ENCODE measurements around the gene FAM184A.

The FAM184A gene

GRCh38 chr6:119096721-119097565 lies 18.5 kb upstream of the FAM184A start:
- no peak for FAIRE-seq

GRCh38 chr6:119090256-119090655 lies 11.8 kb upstream of the FAM184A start:
- no peak for FAIRE-seq

GRCh38 chr6:119084784-119085183 lies 6.3 kb upstream of the FAM184A start:
- FAIRE-seq: no peak

- no peak for FAIRE-seq
Measured at GRCh38 chr6:119083007-119083406, 4.5 kb upstream of the FAM184A start.

- FAIRE-seq: no peak
Measured at GRCh38 chr6:119079283-119079809, 882 bp upstream of the FAM184A start.

GRCh38 chr6:119077643-119078375 lies 655 bp downstream of the FAM184A start:
- FAIRE-seq: no peak

GRCh38 chr6:119077391-119077642 lies 1.1 kb downstream of the FAM184A start:
- no peak for FAIRE-seq

- no peak for FAIRE-seq
Measured at GRCh38 chr6:119076576-119077390, 1.7 kb downstream of the FAM184A start.

- FAIRE-seq: no peak
Measured at GRCh38 chr6:119076173-119076572, 2.3 kb downstream of the FAM184A start.

- FAIRE-seq: no peak
Measured at GRCh38 chr6:119075200-119075981, 3.1 kb downstream of the FAM184A start.

- no peak for FAIRE-seq
Measured at GRCh38 chr6:119073307-119074051, 5.0 kb downstream of the FAM184A start.

- FAIRE-seq: no peak
Measured at GRCh38 chr6:119071576-119071975, 6.9 kb downstream of the FAM184A start.

GRCh38 chr6:119067091-119067490 lies 11.4 kb downstream of the FAM184A start:
- no peak for FAIRE-seq

- no peak for FAIRE-seq
Measured at GRCh38 chr6:119066517-119066916, 11.9 kb downstream of the FAM184A start.

GRCh38 chr6:119065955-119066354 lies 12.5 kb downstream of the FAM184A start:
- FAIRE-seq: no peak

GRCh38 chr6:119065382-119065781 lies 13.1 kb downstream of the FAM184A start:
- FAIRE-seq: no peak

- no peak for FAIRE-seq
Measured at GRCh38 chr6:119063491-119063890, 15.0 kb downstream of the FAM184A start.

- FAIRE-seq: no peak
Measured at GRCh38 chr6:119061215-119061614, 17.2 kb downstream of the FAM184A start.

- FAIRE-seq: no peak
Measured at GRCh38 chr6:119060255-119060907, 18.1 kb downstream of the FAM184A start.

GRCh38 chr6:119055069-119055468 lies 23.4 kb downstream of the FAM184A start:
- FAIRE-seq: no peak

GRCh38 chr6:119052987-119053386 lies 25.5 kb downstream of the FAM184A start:
- no peak for FAIRE-seq

Data from endometrium (tissue), 2 donors.